Upper lobe of right lung (tissue), 1 donor: ENCODE measurements around the gene CCDC187. TPM values are rescaled to one million over a fixed set of nuclear protein-coding genes. Genes with fewer than 3 reads are reported as not detected.

ENCODE experiments used
- ATAC-seq: fragments of 200-7000 bp; cut with Tn5 transposase; one replicate; pipeline ENCODE4 v1.9.1; 2020; ENCODE audit warnings: mild to moderate bottlenecking, moderate library complexity
- DNase-seq: peaks from one replicate; pipeline ENCODE4 v3.0.0-alpha.2; 2020
- H3K27ac ChIP-seq: fragments of 200-600 bp; one replicate; pipeline ENCODE4 v1.8.0; 2022
- H3K27me3 ChIP-seq: fragments of 200-600 bp; one replicate; pipeline ENCODE4 v1.8.0; 2022; ENCODE audit warnings: mild to moderate bottlenecking
- H3K36me3 ChIP-seq: fragments of 200-600 bp; one replicate; pipeline ENCODE4 v1.8.0; 2022
- H3K4me1 ChIP-seq: fragments of 200-600 bp; one replicate; pipeline ENCODE4 v1.8.0; 2022
- H3K4me3 ChIP-seq: fragments of 200-600 bp; one replicate; pipeline ENCODE4 v1.8.0; 2022; ENCODE audit warnings: mild to moderate bottlenecking
- H3K9me3 ChIP-seq: fragments of 200-600 bp; one replicate; pipeline ENCODE4 v1.8.0; 2022
- intact Hi-C: fragments of 100-400 bp; cut with DNase I; formaldehyde crosslinking; loops from one replicate; pipeline ENCODE4 v1.11.0; 2022
- total RNA-seq: library from RNA; stranded (reverse); fragmentation: NEBNext Ultra II Directional; extraction: Animal tissue kit (Norgen Biotek cat#: 25700); gene quantifications from one replicate; pipeline ENCODE4 v1.2.1, GENCODE V29; 2021
- TF ChIP-seq, protein P1 (sequence below): fragments of 200-600 bp; IDR thresholded peaks from one replicate; pipeline ENCODE4 v1.8.0; 2022; ENCODE audit warnings: antibody characterized with exemption
- donor health status: DM: no; HTN: yes; CAD: no; lungs with severe emphysema.

Gene CCDC187
- total RNA-seq, 1 donor from 2014 or later: 0.09 TPM

DNA sequence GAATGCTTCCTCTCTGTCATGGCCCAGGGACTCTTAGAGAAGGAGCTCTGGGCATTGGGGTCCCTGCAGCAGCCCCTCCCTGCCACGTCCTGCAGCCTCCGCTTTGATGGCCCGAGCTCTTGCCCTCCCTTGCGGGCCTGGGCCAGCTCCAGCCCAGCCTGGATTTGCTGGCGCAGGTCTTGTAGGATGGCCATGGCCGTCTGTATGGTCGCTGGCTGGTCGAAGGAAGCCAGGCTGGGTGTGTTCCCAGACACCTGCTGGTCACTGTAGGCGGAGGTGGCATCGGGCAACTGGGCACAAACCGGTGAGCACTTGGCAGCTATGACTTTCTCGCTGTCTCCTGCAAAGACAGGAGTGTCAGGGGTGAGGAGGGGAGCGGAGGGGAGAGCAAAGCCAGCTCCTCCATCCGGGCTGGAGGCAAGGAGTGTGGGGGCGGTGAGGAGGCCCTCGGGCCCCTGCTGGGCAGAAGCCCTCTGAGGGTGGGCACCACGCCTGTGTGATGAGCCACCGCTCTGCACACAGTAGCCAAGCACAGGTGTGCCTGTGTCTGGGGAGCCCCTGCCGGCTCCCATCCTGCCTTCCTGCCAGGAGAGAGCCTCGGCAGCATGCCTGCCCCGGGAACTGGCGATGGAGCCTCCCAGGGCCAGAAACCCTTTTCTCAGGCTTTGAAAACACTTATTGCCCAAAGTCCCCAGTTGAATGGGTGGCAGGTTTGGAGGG, 12.4 kb downstream of the CCDC187 start:
- no peaks in the 10 kb centered on the region for H3K36me3 ChIP-seq
- TF ChIP-seq, protein P1, sequence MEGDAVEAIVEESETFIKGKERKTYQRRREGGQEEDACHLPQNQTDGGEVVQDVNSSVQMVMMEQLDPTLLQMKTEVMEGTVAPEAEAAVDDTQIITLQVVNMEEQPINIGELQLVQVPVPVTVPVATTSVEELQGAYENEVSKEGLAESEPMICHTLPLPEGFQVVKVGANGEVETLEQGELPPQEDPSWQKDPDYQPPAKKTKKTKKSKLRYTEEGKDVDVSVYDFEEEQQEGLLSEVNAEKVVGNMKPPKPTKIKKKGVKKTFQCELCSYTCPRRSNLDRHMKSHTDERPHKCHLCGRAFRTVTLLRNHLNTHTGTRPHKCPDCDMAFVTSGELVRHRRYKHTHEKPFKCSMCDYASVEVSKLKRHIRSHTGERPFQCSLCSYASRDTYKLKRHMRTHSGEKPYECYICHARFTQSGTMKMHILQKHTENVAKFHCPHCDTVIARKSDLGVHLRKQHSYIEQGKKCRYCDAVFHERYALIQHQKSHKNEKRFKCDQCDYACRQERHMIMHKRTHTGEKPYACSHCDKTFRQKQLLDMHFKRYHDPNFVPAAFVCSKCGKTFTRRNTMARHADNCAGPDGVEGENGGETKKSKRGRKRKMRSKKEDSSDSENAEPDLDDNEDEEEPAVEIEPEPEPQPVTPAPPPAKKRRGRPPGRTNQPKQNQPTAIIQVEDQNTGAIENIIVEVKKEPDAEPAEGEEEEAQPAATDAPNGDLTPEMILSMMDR: no peak
- no peaks in the 10 kb centered on the region for H3K9me3 ChIP-seq
- intact Hi-C loops: no loop called here
- DNase-seq (no peak), ATAC-seq (no peak)
- H3K4me3 ChIP-seq: no peak overlapping the region
- peaks cover 5% of the 10 kb centered on the region for H3K27me3 ChIP-seq
- no peak overlapping the region for H3K27ac ChIP-seq
- H3K4me1 ChIP-seq: no peaks in the 10 kb centered on the region

DNA sequence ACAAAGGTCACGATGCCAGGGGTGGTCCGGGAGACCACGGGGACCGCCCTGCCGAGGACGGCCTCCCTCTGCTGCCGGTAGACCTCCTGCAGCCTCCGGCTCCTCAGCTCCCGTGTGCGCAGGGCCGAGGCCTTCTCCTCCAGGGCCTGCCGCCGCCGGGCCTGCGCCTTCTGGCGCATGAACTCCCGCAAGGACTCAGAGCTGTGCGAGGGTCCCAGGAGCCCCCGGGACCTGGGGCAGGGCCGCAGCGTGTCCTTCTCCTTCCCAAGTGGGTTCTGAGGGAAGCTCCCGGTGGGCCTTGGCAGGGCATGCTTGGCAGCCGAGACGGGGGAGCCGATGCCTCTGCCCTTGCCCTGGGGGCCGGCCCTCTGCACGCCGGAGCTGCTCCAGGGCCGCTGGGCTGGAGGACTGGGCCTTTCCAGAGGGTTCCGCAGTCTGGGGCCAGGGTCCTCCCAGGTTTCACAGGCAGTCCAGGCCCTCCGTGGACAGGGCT, 13.3 kb downstream of the CCDC187 start:
- no peak overlapping the region for H3K4me3 ChIP-seq
- H3K4me1 ChIP-seq: no peaks in the 10 kb centered on the region
- intact Hi-C loops: no loop called here
- H3K9me3 ChIP-seq: no peaks in the 10 kb centered on the region
- H3K27me3 ChIP-seq: peaks cover 12% of the 10 kb centered on the region
- TF ChIP-seq, protein P1: no peak
- no peak for ATAC-seq
- no peak for DNase-seq
- no peak overlapping the region for H3K27ac ChIP-seq
- H3K36me3 ChIP-seq: no peaks in the 10 kb centered on the region

DNA sequence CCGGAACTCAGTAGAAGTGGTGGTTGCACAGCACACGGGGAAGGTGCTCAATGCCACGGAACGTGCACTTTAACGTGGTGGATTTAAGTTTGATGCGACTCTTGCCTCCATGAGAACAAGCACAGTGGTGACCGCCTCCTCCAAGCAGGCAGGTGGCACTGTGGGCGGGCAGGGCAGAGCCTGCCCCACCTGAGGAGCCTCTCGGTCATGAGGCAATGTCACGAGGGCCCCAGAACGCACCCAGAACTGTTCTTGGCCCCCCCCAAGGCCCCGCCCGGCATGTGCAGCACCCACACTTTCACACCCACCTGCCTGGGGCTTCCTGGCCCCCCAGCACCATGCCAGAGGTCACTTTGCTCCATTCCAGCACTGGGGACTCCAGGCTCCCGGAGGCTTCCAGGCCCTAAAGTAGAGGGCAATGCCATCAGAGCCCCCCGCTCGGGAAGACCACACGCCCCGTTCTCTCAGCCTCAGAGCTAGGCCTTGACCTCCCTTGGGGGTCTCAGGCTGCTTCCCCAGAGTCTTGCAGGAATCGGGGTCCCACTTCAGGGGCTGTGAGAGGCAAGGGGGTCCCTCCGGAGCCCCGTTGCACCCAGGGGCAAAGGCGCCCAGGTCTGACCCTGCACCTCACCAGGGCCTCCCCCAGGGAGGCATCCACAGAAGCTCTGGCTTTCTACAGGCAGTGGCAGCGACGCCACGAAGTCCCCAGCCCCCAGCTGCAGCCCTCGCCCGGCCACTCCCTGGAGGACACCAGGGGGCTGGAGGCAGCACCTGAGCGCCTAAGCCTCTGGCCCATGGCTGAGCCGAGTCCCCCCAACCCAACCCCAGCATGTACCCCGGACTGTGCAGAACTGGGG, 14.0 kb downstream of the CCDC187 start:
- intact Hi-C loops: loop anchor here (10.0 kb wide), 1 partner anchor 115 kb away; no protein-coding TSS in a partner anchor
- ATAC-seq: no peak

DNA sequence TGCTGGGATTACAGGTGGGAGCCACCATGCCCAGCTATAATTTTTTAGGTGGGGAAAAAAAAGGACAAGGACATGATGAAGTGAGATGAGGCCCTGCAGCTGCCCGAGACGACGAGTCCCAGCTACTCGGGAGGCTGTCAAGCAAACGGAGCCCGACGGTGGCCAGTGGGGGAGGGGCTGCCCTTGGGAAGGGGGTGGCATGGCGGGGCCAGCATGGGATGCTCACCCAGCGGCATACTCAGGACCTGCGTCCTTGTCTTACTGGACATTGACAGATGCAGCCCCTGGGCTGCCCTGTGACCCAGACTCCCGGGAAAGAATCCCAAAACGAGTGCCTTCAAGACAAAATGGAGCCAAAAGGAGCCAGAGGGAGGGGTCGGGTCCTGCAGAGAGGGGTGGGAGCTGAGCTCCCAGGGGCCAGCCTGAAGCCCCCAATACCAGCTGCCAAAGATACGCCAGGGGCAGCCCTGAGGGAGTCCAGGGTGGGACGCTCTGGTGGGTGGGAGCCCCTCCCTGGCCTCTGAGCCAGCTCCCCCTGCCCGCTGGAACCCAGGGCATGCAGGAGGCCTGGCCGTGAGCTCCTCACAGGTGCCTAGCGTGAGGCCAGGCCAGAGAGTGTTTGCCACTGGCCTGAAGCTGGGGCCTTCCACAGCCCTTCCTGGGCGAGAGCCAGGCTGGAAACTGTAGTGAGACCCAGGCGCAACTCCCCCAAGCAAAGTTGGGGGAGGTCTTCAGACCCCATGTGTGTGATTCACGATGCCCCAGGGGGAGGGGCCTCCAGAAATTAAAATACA, 15.7 kb downstream of the CCDC187 start:
- no peak for DNase-seq
- Histone ChIP-seq H3K4me1 (peaks cover 4% of the 10 kb centered on the region), H3K9me3 (no peaks in the 10 kb centered on the region), H3K4me3 (no peak overlapping the region), H3K27me3 (peaks cover 18% of the 10 kb centered on the region), H3K27ac (no peak overlapping the region), H3K36me3 (no peaks in the 10 kb centered on the region)
- no peak for ATAC-seq
- intact Hi-C loops: loop anchor here (10.0 kb wide), 1 partner anchor 113 kb away; no protein-coding TSS in a partner anchor
- TF ChIP-seq, protein P1: no peak

More for the DNA sequence above, 14.0 kb downstream of the CCDC187 start:
- Histone ChIP-seq H3K4me3 (no peak overlapping the region), H3K27ac (no peak overlapping the region), H3K36me3 (no peaks in the 10 kb centered on the region), H3K9me3 (no peaks in the 10 kb centered on the region), H3K4me1 (no peaks in the 10 kb centered on the region), H3K27me3 (peaks cover 12% of the 10 kb centered on the region)
- TF ChIP-seq, protein P1: no peak
- no peak for DNase-seq

DNA sequence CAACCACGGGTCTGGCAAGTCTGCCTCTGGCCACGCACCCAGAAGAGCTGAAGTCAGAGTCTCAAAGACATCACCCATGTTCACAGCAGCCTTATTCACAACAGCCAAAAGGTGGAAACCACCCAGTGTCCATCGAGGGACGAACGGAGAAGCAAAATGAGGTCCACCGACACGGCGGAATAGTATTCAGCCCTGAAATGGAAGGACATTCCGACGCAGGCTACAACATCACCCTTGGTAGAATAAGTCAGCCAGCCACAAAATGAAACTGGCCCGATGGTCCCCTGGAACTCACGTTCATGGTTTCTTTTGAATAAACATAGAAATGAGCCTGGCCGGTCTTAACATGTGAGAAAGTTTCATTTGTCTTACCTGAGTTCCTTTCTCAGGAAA, 16.9 kb downstream of the CCDC187 start:
- DNase-seq (no peak), ATAC-seq (no peak)
- intact Hi-C loops: loop anchor here (10.0 kb wide), 1 partner anchor 112 kb away; no protein-coding TSS in a partner anchor
- Histone ChIP-seq H3K27me3 (peaks cover 18% of the 10 kb centered on the region), H3K36me3 (no peaks in the 10 kb centered on the region), H3K4me3 (no peak overlapping the region), H3K27ac (no peak overlapping the region), H3K4me1 (peaks cover 4% of the 10 kb centered on the region), H3K9me3 (no peaks in the 10 kb centered on the region)
- TF ChIP-seq, protein P1: no peak
